Stimulated activated CD8-positive, alpha-beta memory T cell treated with anti-CD3 and anti-CD28 coated beads, Interleukin-7, amount 100 ng/mL, for 4 hours (primary cell): Measurements from ENCODE around the gene MSRB3.
"Not testable (repeated sequence)": the region's sequence is repeated elsewhere in the genome, so short reads cannot be mapped to it uniquely, and the experiment has no call there.

Source experiments
- DNase-seq, 2 donors: peaks; one replicate each; pipeline ENCODE4 v3.0.0-alpha.2; 2020; ENCODE audit warnings: low read depth in 2 of 2

MSRB3 gene

DNA sequence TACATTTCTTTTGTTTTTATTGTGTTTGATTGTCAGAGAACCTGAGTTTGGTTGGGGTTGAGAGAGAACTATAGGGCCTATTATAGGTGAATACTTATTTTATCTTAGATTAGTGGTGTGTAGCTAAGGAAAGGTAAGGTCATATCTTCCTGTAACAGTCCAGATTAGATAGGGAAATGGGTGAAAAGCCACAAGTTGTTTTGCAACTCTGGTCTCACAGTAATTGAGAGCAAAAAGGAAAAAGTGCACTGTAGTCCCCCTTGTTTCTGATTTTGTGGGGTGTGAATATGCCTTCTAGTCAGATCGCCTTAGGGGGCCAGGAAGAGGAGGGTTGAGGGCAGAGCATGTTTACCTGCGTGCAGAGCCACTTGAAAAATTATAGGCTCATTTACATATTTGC, 8.9 kb downstream of the MSRB3 start:
- no peak for DNase-seq

DNA sequence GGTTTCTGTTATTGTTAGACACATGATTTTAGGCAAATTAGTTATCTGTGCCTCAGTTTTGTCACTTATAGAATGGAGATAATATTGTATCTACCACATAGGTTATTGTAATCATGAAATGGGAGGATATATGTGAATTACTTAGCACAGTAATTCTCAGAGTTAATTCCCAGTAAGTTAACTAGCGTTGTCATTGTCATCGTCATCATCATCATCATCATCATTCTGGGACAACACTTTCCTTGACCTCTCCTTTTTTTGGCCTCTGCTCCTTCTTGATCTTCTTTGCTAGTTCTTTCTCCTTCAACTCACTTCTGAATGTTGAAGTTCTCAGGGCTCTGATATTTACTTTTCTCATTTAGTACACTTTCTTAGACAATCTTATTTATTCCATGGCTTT, 13.8 kb downstream of the MSRB3 start:
- no peak for DNase-seq

DNA sequence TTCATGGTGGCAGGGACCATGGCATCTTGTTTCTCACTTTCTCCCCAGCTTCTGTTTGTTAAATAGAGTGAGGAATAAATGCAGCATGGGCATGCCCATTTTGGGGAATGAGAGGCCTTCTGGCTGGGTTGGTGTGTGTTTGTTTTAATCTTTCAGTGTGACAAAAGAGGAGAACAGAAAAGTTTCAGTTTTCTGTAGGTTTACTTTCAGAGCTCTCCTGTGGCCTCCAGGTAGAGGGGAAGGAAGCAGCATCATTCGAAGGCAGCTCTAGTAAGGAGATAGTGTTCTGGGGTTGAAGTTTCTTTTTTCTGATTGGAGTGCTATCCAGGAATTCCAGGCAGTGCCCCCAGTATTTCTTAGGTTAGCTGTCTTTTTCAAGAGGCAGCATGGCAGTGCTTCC, 15.3 kb downstream of the MSRB3 start:
- no peak for DNase-seq

DNA sequence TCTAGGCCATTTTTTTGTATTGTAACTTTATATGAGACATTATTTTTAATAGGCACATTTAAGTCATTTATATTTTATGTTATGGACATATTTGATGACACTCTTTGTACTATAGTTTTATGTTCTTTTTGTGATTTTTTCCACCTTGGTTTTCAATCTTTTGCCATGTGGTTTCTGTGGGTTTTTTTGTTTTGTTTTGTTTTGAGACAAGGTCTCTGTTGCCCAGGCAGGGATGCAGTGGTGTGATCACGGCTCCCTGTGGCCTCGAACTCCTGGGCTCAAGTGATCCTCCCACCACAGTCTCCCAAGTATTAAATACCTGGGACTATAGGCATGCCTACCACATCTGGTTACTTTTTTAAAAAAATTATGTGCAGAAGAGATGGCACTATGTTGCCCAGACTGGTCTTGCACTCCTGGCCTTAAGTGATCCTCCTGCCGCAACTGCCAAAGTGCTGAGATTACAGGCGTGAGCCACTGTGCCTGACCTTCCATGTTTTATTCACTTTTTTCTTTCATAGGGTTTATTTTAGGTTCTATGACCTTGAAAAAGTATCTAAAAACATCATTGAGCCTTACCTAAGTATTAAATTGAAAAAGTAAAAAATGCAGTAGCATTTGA, 16.3 kb downstream of the MSRB3 start:
- DNase-seq = no peak

DNA sequence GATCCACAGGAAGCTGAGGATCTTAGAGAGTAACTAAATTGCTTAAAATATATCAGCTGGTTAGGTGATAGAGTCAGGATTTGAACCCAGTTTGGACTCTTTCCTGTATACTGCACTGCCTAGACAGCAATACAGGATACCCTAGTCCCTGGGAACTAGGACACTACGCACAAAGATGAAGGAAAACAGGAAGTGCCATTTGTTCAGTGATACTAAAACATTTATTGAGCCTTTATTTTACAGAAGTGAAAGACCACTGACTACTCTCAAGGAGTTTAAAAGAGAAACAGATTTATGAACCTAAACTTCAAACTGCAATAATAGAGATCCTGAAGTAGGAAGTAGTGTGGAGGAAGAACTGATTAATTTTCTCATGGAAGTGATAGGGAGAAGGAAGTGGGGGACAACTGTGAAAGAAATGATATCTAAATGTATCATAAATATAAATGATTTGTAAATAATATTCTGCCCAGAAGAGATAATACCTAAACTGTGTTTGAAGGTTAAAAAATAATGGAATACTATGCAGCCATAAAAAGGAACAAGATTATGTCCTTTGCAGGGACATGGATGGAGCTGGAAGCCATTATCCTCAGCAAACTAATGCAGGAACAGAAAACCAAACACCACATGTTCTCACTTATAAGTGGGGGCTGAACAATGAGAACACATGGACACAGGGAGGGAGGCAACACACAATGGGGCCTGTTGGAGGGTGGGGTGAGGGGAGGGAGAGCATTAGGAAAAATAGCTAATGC, 18.2 kb downstream of the MSRB3 start:
- DNase-seq = no peak

DNA sequence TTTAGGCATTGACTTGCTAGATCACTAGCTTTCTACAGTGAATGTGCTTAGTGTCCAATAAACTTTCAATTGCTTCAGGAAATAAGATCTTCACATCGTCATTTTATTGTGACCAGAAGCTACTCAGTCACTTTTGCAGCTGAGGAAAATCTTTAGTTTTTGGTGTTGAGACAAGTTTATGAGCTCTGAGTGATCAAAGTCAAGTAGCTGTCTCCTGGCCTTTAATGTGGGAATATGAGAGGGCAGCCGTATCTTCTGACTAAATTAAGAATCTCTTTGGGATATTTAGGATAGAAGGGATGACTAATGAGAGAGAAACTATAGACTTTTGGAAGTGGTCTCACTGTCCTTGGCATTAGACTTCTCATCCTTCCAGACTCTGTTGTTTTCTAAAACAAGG, 21.6 kb downstream of the MSRB3 start:
- no peak for DNase-seq

DNA sequence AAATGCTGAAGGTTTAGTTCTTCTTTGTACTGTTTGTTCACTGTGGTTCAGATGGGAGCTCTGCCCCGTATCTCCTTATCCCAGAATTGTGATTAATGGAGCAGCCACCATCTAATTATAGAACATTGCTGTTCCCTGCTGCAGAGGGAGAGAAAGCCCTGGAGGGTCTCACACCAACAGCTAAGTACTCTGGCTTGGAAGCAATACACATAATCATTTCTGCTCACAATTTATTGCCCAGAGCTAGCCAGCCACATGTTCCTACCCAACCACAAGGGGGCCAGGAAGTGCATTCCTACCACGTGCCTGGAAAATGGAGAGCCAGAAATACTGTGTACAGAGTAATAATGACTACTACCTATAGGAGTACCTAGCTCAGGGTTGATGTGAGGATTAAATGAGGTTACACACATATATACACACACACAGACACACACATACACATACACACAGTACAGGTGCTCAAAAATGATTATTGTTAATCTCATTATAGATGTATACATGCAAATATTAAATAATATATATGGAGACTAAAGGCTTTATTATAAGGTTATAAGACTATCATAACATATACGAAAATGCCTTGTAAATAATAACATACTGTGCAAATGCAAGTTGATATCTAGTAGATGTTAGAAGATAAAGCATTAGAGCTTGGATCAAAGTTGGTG, 22.3 kb downstream of the MSRB3 start:
- no peak for DNase-seq

DNA sequence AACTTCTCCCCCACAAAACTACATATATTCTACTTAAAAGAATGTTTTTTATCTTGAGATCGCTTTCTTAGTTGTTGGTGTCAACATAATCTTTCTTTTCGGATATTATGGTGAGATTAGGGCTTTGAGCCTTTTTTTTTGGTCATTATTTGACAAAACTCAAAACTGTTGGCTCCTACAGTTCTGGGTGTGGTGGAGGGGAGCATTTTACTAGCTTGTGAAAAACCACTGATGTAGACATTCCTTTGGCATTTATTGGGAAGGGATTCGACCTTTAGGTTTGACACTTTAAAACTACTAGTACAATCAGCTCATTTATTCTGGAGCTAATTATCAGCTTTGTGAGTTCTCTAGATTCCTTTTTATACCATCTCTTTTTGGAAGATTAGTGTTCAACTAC, 24.4 kb downstream of the MSRB3 start:
- DNase-seq = no peak

DNA sequence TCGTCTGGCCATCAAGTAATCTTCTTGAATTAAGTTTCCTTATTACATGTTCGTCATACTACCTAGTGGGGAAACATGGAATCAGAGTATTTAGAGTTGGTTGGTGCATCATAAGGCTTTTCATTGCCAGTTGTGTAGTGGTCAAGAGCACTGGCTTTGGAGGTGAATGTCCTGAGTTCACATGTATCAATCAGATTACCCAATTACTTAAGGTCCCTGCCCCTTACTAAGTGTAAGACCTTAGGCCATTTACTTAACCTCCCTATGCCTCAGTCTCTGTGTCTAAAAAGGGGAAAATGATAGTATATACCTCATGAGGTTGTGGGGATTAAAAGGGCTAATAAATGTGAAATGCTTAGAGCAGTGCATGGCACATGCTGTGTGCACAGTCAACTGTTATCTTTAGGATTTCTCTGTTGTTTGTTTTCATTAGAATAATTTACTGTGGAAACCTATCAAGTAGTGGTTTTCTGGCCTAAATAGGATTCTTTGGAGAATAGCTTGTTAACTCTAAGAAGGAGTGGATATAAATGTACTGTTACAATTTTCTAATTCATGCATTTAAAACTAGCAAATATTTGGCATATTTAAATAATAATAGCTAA, 27.0 kb downstream of the MSRB3 start:
- DNase-seq = no peak

DNA sequence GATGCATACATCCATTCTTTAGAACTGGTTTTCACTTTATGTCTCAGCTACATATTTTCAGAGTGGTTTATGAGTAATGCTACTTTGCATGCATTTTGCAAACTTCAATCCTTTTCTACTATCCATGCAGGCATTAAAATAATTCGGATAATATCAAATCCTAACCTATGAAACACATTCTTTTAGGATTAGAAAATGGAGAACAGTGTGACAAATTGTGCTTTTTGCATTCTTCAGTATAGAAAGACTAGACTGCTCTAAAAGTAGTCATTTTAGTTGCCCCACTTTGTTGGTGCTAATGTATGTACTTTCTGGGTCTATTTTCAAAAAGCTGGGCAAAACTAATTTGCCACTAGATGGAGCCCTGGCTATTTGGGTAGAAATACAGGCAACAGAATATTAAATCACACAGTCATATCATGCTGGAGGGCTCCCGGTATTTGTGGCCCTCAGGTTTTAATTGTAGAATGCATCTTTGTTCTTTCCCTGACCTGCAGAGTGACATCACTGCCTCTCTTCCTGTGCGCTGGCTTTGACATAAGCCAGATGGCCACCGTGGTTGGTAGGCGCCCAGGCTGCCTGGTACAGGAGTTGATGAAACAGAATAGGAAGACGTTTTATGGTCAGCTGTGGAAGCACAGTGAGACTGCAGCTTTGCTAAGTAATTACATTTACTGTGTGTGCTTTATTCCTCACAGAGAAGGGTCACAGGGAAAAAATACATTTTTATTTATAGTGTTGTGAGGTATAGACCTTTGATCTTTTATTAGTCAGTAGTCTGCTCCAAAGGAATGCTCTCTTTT, 28.1 kb downstream of the MSRB3 start:
- no peak for DNase-seq

DNA sequence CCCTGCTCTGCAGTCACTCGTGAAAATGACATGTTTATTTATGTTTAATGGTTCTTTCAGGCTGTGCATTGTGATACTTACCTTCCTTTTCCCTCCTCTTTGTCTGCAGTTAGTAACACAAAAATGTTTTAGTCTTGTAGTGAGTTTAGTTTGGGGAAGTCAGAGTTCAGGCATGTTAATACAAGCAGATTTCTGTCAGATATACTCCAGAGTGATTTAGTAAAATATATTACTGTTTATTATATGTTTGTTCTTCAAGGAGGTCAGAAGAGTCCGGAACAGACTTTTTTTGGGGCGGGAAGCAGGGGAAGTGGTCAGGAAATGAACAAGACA, 28.7 kb downstream of the MSRB3 start:
- DNase-seq = no peak

DNA sequence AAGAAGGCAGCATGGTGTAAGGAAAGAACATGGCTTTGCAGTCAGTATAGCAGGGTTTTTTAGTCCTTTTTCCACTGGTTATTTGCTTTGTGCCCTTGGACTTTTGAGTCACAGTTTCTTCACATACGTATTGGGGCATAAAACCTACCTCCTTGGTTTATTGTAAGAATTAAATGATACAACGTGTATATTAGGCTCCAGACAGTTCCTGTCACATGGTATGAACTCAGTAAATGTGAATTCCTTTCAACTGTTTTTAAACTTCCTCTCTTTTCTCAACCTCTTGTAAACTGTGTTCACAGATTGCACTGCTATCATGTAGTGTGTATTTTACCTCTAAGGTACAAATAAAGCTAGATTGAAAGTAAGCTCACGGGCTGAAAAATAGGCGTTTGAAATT, 29.5 kb downstream of the MSRB3 start:
- no peak for DNase-seq

DNA sequence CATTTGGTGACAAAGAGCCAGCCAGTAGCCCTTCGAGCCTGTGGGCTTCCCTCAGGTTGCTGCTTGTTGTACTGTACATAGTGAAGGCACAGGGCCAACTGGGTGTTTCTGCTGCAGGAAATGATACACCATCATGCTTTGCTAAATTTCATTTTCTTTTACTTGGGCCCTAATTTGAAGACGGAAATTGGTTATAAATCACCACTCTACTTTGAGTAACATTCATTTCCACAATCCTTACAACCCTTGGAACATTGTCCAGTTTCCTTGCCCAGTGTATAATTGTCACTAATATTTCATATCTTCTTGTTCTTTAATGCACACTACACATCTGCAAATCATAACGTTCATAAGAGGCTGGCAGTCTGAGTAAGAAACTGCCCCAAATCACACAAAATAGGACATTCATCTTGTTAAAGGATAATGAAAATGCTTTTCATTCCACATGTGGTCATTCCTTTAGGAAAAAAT, 30.2 kb downstream of the MSRB3 start:
- DNase-seq = no peak

DNA sequence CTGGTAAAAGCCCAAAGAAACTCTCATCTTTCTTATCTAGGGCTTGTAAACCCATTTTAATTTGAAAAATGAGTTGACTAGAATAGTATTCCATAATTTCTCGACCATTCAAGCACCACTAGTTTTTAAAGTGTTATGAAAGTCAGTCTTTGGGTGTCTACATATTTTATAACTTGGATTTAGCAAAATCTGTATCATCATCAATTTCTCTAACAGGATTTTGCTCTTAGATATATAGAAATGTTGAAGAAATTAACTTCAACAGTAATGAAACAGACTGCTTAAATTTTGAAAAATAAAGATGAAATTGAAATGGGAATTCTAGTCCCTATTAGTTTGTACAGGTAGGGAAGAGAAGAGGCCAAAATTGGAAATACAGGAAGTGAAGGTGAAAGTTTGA, 32.8 kb downstream of the MSRB3 start:
- no peak for DNase-seq

DNA sequence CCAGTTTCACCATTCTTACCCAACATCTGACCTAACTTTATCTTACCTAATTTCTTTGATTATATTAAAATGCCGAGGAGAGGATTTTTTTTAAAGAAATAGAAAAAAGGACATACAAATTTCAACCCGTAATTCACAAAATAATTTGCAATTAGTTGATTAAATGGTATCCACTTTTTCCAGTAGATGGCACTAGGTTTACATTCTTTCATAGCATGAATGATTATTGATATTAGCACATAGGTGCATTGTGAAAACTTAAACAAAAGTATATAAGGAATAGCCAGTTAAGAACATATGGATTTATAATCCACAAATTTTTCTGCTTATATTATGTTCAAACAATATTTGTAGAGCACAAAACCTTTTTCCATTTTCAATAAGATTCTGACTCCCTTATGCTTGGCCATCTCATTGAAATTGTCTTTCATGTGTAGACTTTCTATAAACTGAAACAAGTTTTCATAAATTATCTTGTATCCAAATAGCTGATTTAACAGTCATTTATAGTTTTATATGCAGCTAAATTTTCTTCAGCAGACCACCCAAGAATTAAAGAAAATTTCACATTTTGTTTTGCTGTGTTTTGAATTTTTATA, 35.3 kb downstream of the MSRB3 start:
- no peak for DNase-seq

DNA sequence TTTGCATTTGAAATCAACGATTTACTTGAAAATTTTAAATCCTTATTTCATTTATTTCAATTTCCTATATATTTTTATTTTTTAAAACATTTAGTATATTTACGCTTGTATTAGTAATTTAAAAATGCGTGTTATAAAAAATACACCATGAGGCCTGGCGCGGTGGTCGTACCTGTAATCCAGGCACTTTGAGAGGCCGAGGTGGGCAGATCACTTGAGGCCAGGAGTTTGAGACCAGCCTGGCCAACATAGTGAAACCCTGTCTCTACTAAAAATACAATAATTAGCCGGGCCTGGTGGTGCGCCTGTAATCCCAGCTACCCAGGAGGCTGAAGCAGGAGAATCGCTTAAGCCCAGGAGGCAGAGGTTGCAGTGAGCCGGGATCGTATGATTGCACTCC, 36.8 kb downstream of the MSRB3 start:
- DNase-seq = not testable (repeated sequence)

DNA sequence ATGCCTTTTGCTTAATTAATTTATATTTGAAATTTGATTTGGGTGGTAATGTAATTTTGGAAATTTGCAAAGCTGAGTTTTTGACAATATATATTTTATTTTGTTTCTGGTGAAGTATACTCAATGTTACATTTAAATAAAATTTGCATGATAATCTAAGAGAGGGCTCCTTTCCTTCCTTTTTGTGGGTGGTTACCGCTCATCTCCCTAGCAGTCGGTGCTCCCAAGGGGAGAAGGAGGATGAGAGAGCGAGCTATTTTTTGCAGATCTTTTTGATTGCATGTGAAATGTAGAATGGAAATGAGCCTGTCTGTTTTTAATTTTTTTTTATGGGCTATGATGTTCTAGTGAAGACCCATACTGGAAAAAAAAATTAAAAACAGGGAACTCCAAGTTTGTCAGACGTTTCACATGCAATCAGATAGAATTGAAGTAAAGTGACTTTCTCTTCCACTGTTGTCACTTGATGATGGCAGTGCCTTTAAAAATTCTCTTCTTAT, 39.8 kb downstream of the MSRB3 start:
- DNase-seq = no peak

DNA sequence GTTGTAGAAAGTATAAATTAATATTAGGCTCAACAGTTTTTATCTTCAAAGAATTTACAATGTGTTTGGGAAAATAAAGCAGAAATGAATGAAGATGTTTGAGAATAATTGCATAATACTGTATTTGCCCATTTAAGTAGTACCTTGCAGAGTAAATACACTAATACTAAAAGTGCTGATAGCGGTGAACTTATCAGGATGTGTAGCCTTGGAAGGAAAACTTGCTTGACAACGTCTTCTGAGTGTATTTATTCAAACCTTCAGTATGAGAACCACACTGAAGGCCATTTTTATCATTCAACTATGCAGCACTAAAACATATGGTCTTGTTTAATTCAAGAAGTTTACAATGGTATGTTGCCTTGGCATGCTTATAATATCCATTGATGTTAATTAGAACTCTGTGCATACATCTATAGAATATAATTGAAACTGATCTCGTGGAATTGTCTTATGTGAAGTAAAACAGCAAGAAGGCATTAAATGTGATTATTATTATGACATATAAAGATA, 41.3 kb downstream of the MSRB3 start:
- DNase-seq = no peak

DNA sequence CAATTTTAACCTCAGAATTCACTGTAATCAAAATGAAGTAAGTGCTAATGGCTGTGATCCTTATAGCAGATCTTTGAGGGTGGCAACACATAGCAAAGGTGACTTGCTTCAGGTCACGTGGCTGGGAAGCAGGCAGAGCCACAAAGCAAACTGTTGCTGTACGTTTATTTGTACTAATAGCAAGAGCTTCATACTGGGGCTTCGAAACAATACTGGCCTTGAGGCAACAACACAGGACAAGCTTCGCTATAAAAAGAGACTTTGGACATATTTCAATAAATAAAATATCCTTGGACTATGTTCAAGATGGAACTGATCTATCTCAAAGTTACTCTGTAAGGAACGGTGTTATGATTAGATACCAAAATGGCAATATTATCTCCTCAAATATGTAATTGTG, 44.6 kb downstream of the MSRB3 start:
- no peak for DNase-seq

DNA sequence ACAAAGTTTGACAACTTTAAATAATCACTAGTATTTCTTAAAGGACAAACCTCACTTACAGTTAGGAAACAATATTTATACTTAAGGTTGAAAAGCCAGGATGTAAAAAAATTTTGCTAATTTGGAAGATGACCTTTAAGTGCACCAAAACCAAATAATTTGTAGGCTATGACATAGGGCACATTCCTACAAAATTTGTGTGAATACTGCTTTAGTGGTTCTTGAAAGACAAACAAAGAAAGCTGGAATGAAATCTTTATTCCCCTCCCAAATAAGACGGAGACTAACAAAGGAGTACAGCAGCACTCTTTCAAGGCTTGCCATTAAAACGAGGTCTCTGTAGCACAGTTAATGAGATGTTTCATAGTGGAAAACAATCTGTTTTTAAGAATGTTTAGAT, 45.6 kb downstream of the MSRB3 start:
- no peak for DNase-seq

DNA sequence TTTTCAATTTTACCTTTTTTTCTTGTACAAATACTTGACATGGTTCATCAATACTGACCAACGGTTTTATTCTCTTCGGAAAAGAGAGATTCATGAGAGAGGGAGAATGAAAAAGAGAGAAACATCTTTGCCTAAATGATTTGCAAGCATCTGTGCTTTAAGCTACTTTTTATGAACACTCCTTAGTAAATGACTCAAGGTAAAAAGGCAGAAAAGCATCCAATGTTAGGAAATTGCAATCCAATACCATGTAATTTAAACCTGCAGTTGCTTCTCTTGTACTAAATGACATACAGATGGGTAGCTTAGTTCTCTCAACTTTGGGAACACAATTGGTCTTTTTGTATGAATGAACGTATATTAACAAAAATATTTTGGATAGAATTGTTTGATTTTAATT, 46.1 kb downstream of the MSRB3 start:
- no peak for DNase-seq
